Measurements from ENCODE around the gene MMAB. TPM values are rescaled to one million over a fixed set of nuclear protein-coding genes. Genes with fewer than 3 reads are reported as not detected.

Gene MMAB
- total RNA-seq, 1 experiment from 2014 or later, result 97.6 TPM

DNA sequence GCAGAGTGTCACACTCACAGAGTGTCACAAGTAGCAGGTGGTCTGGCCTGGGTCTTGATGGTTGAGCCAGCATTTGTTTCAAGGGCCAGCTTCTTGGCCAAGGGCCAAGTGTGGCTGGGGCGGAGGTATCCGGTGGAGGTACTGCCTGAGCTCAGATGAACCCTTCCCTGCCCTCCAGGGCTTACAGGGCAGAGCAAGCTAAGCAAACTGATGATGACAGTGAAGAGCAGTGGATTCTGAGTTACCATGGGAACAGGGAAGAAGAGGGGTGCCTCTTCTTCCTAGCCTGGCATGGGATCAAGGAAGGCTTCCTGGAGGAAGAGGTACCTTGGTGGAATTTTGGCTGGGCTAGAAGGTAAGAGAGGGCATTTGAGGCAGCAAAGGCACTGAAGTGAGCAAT lies 36.0 kb upstream of the MMAB start:
- Histone ChIP-seq H3K27ac (ENCODE audit: low read depth, low read length, poor library complexity, severe bottlenecking) (no peak overlapping the region), H3K9me3 (ENCODE audit: low read depth, low read length, poor library complexity, severe bottlenecking) (no peaks in the 10 kb centered on the region), H3K27me3 (replicated peaks; ENCODE audit: insufficient read depth, low read depth, low read length, poor library complexity) (peaks cover 17% of the 10 kb centered on the region), H3K4me3 (ENCODE audit: low read depth, low read length, poor library complexity, severe bottlenecking) (no peak overlapping the region), H3K4me1 (ENCODE audit: insufficient read depth, low read length, poor library complexity, severe bottlenecking) (peaks cover 9% of the 10 kb centered on the region), H3K36me3 (ENCODE audit: insufficient read depth, low read length, poor library complexity, severe bottlenecking) (no peaks in the 10 kb centered on the region)
- intact Hi-C loops (cut with micrococcal nuclease; ENCODE audit: unreplicated experiment), result no loop called here
- no peak for DNase-seq (ENCODE audit: low spot score)
- CTCF ChIA-PET, result no interaction called here
- BruUV-seq (replicated peaks), result no TSS peak
- POLR2A ChIA-PET (ENCODE audit: low non-redundant PET), result no interaction called here
- no peak for TF ChIP-seq CTCF (conservative IDR thresholded peaks at IDR 0.05; ENCODE audit: low read depth, low read length)

DNA sequence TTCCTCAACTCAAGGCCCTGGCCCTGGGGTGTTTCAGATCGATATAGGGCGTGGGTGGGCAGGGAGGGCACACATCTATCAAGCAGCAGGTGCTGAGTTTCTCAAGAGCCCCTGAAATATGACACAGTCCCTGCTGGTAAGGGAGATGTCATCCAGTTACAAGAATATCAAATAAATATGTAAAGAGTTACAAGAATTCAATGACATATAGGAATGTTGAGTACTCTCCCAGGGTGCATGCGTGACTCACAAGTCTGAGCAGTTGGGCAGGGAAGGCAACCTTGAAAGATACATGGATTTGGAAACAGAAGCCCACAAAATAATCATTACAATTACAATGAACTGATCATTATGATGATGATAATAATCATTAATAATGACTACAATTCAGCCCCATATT lies 35.5 kb upstream of the MMAB start:
- Histone ChIP-seq H3K36me3 (ENCODE audit: insufficient read depth, low read length, poor library complexity, severe bottlenecking) (no peaks in the 10 kb centered on the region), H3K4me3 (ENCODE audit: low read depth, low read length, poor library complexity, severe bottlenecking) (no peak overlapping the region), H3K27me3 (replicated peaks; ENCODE audit: insufficient read depth, low read depth, low read length, poor library complexity) (peaks cover 12% of the 10 kb centered on the region), H3K27ac (ENCODE audit: low read depth, low read length, poor library complexity, severe bottlenecking) (no peak overlapping the region), H3K4me1 (ENCODE audit: insufficient read depth, low read length, poor library complexity, severe bottlenecking) (peaks cover 9% of the 10 kb centered on the region), H3K9me3 (ENCODE audit: low read depth, low read length, poor library complexity, severe bottlenecking) (no peaks in the 10 kb centered on the region)
- TF ChIP-seq EZH2 (IDR thresholded peaks at IDR 0.05; ENCODE audit: borderline replicate concordance, low read depth, low read length, poor library complexity, severe bottlenecking) (no peak), CTCF (conservative IDR thresholded peaks at IDR 0.05; ENCODE audit: low read depth, low read length) (no peak)
- ChIA-PET POLR2A (ENCODE audit: low non-redundant PET) (no interaction called here), CTCF (no interaction called here)
- no TSS peak for BruUV-seq (replicated peaks)
- intact Hi-C loops (cut with micrococcal nuclease; ENCODE audit: unreplicated experiment), result no loop called here
- DNase-seq (ENCODE audit: low spot score), result no peak

DNA sequence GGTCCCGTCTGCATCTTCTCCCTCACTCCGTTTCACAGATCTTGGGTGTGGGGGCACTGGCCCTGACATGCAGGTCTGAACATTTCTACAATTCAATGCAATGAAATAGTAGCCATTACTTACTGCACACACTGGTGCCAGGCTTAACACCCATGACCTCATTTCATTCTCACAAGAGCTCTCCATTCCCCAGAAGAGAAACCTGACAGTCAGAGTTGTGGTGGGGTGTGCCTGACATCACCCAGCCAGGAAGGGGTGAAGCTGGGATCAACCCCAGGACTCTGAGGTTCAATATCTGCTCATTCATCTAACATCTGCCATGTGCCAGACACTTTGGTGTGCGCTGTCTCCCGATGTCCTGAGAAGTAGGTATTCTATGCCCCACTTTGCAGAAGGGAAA lies 35.0 kb upstream of the MMAB start:
- DNase-seq (ENCODE audit: low spot score), result no peak
- ChIA-PET CTCF (no interaction called here), POLR2A (ENCODE audit: low non-redundant PET) (no interaction called here)
- TF ChIP-seq CTCF (conservative IDR thresholded peaks at IDR 0.05; ENCODE audit: low read depth, low read length), result no peak
- intact Hi-C loops (cut with micrococcal nuclease; ENCODE audit: unreplicated experiment), result no loop called here
- Histone ChIP-seq H3K27ac (ENCODE audit: low read depth, low read length, poor library complexity, severe bottlenecking) (no peak overlapping the region), H3K4me1 (ENCODE audit: insufficient read depth, low read length, poor library complexity, severe bottlenecking) (peaks cover 9% of the 10 kb centered on the region), H3K9me3 (ENCODE audit: low read depth, low read length, poor library complexity, severe bottlenecking) (no peaks in the 10 kb centered on the region), H3K36me3 (ENCODE audit: insufficient read depth, low read length, poor library complexity, severe bottlenecking) (no peaks in the 10 kb centered on the region), H3K4me3 (ENCODE audit: low read depth, low read length, poor library complexity, severe bottlenecking) (no peak overlapping the region), H3K27me3 (replicated peaks; ENCODE audit: insufficient read depth, low read depth, low read length, poor library complexity) (peaks cover 7% of the 10 kb centered on the region)
- no TSS peak for BruUV-seq (replicated peaks)
